Glomerular visceral epithelial cell (primary cell): ENCODE measurements around the gene MTAP.
A peak's percentile ranks its signal among the peaks of the same experiment; 100 is the strongest.
"Not testable (repeated sequence)": the region's sequence is repeated elsewhere in the genome, so short reads cannot be mapped to it uniquely, and the experiment has no call there.

Experiments
- DNase-seq: peaks from one replicate; pipeline ENCODE4 v3.0.0-alpha.2; 2016; ENCODE audit errors: extremely low spot score

MTAP gene

GRCh38 chr9:21919377-21920362, 117.2 kb downstream of the MTAP start:
- peak; percentile 53 for DNase-seq

GRCh38 chr9:21923694-21924093, 121.3 kb downstream of the MTAP start:
- no peak for DNase-seq

- no peak for DNase-seq
Measured at GRCh38 chr9:21927752-21928151, 125.3 kb downstream of the MTAP start.

GRCh38 chr9:21931428-21931827, 129.0 kb downstream of the MTAP start:
- DNase-seq, result no peak

- DNase-seq, result no peak
Measured at GRCh38 chr9:21933281-21933680, 130.8 kb downstream of the MTAP start.

- DNase-seq, result no peak
Measured at GRCh38 chr9:21933865-21934264, 131.4 kb downstream of the MTAP start.

GRCh38 chr9:21935631-21936030, 133.2 kb downstream of the MTAP start:
- DNase-seq, result no peak

- no peak for DNase-seq
Measured at GRCh38 chr9:21936161-21936560, 133.7 kb downstream of the MTAP start.

GRCh38 chr9:21941337-21941995, 139.0 kb downstream of the MTAP start:
- DNase-seq, result no peak

- no peak for DNase-seq
Measured at GRCh38 chr9:21943464-21943863, 141.0 kb downstream of the MTAP start.

- DNase-seq, result no peak
Measured at GRCh38 chr9:21945606-21946005, 143.2 kb downstream of the MTAP start.

- DNase-seq, result no peak
Measured at GRCh38 chr9:21958833-21959232, 156.4 kb downstream of the MTAP start.

GRCh38 chr9:21959268-21959667, 156.8 kb downstream of the MTAP start:
- DNase-seq, result not testable (repeated sequence)

GRCh38 chr9:21961569-21961968, 159.1 kb downstream of the MTAP start:
- no peak for DNase-seq

- no peak for DNase-seq
Measured at GRCh38 chr9:21964925-21965385, 162.5 kb downstream of the MTAP start.

GRCh38 chr9:21965401-21965951, 163.0 kb downstream of the MTAP start:
- no peak for DNase-seq

GRCh38 chr9:21966140-21966851, 163.9 kb downstream of the MTAP start:
- no peak for DNase-seq

GRCh38 chr9:21967169-21967568, 164.7 kb downstream of the MTAP start:
- no peak for DNase-seq

GRCh38 chr9:21967702-21968101, 165.3 kb downstream of the MTAP start:
- no peak for DNase-seq

- DNase-seq, result no peak
Measured at GRCh38 chr9:21968331-21969010, 166.0 kb downstream of the MTAP start.
